Keratinocyte (primary cell): ENCODE data around the gene CPA5. TPM values are rescaled to one million over a fixed set of nuclear protein-coding genes. Genes with fewer than 3 reads are reported as not detected.

Source experiments
- DNase-seq: peaks from one replicate; pipeline ENCODE4 v3.0.0-alpha.2; 2011; ENCODE audit warnings: low read depth, missing footprints, low spot score
- FAIRE-seq: peaks from 2 replicates; lab custom pipeline; 2011; peaks lifted over from hg19 to GRCh38; lab: Jason Lieb, UNC
- H2AFZ ChIP-seq: 2 replicates; pipeline ENCODE4 v1.6.0; 2012; ENCODE audit warnings: low read length, control low read depth, inconsistent platforms; ENCODE audit not compliant: control insufficient read depth
- H3K27ac ChIP-seq: 2 replicates; pipeline ENCODE4 v1.5.1; 2011; ENCODE audit warnings: low read length; ENCODE audit not compliant: control insufficient read depth, insufficient read depth
- H3K27me3 ChIP-seq: 3 replicates; pipeline ENCODE4 v1.6.0; 2011; ENCODE audit warnings: low read length; ENCODE audit not compliant: control insufficient read depth, insufficient read depth; ENCODE audit errors: extremely low read depth
- H3K36me3 ChIP-seq, 2 experiments: 2 replicates in 1 of 2; 3 replicates in 1 of 2; pipeline ENCODE4 v1.5.1; 2011; ENCODE audit warnings: low read length in 2 of 2, mild to moderate bottlenecking in 1 of 2; ENCODE audit not compliant: control insufficient read depth in 2 of 2, insufficient read depth in 2 of 2; ENCODE audit errors: extremely low read depth in 1 of 2
- H3K4me1 ChIP-seq: 3 replicates; pipeline ENCODE4 v1.5.1; 2011; ENCODE audit warnings: low read length; ENCODE audit not compliant: control insufficient read depth, insufficient read depth; ENCODE audit errors: extremely low read depth
- H3K4me2 ChIP-seq: 3 replicates; pipeline ENCODE4 v1.6.0; 2011; ENCODE audit warnings: low read depth, low read length; ENCODE audit not compliant: control insufficient read depth, insufficient read depth; ENCODE audit errors: extremely low read depth
- H3K4me3 ChIP-seq, 3 experiments: fragments of 200-600 bp in 1 of 3; sonication (generic) in 1 of 3; 2 replicates in 2 of 3; 3 replicates in 1 of 3; pipeline ENCODE4 v1.5.1; 2011 to 2016; ENCODE audit warnings: low read length in 3 of 3, mild to moderate bottlenecking in 3 of 3, control low read depth in 2 of 3, inconsistent platforms in 1 of 3, low read depth in 1 of 3, mixed read lengths in 1 of 3, mixed run types in 1 of 3, moderate library complexity in 1 of 3; ENCODE audit not compliant: control insufficient read depth in 2 of 3, insufficient read depth in 2 of 3; ENCODE audit errors: extremely low read depth in 1 of 3
- H3K79me2 ChIP-seq: 2 replicates; pipeline ENCODE4 v1.6.0; 2012; ENCODE audit warnings: low read length; ENCODE audit not compliant: control insufficient read depth, insufficient read depth
- H3K9ac ChIP-seq: 3 replicates; pipeline ENCODE4 v1.6.0; 2011; ENCODE audit warnings: low read length; ENCODE audit not compliant: control insufficient read depth, insufficient read depth; ENCODE audit errors: extremely low read depth
- H3K9me1 ChIP-seq: 3 replicates; pipeline ENCODE4 v1.6.0; 2011; ENCODE audit warnings: low read length; ENCODE audit not compliant: control insufficient read depth, insufficient read depth; ENCODE audit errors: extremely low read depth
- H3K9me3 ChIP-seq: 2 replicates; pipeline ENCODE4 v1.5.1; 2012; ENCODE audit warnings: low read depth, low read length; ENCODE audit not compliant: control insufficient read depth
- H4K20me1 ChIP-seq: 3 replicates; pipeline ENCODE4 v1.6.0; 2011; ENCODE audit warnings: low read length; ENCODE audit not compliant: control insufficient read depth, insufficient read depth; ENCODE audit errors: extremely low read depth
- CTCF ChIP-seq, 3 experiments: IDR thresholded peaks in 1 of 3; conservative IDR thresholded peaks in 1 of 3; optimal IDR thresholded peaks in 1 of 3; 2 replicates in 2 of 3; 3 replicates in 1 of 3; pipeline versions ENCODE3 to v1.5.1; 2011; ENCODE audit warnings: low read length in 3 of 3, mild to moderate bottlenecking in 3 of 3, moderate library complexity in 2 of 3, control low read depth in 1 of 3, inconsistent platforms in 1 of 3; ENCODE audit not compliant: insufficient read depth in 2 of 3; ENCODE audit errors: extremely low read depth in 1 of 3
- EZH2 ChIP-seq: IDR thresholded peaks from one replicate; pipeline ENCODE4 v1.6.1; 2012; ENCODE audit warnings: inconsistent platforms, mild to moderate bottlenecking, low read length, moderate library complexity
- dilution Hi-C: fragments of 300-500 bp; cut with MboI; formaldehyde crosslinking; loops from one replicate; pipeline ENCODE4 v1.7.0; 2020; ENCODE audit warnings: low sequenced_read_pairs; ENCODE audit not compliant: extremely low pct_ligation_motif_present
- polyA plus RNA-seq, 5 experiments: library from polyadenylated mRNA; depleted of rRNA in 3 of 5; stranded (reverse) in 3 of 5; stranded (forward) in 1 of 5; unstranded in 1 of 5; fragments of >200 nt; gene quantifications; 1 replicate in 1 of 5; 2 replicates in 3 of 5; 3 replicates in 1 of 5; pipeline versions ENCODE4 v1.2.1 to v1.2.3, GENCODE V29; 2011 to 2012; ENCODE audit warnings: missing spikeins in 2 of 5, low read depth in 1 of 5, low replicate concordance in 1 of 5

CPA5 gene
- polyA plus RNA-seq, 1 donor (not counting 4 experiments of a cell fraction or from before 2014, with no cell fraction given): 0.24 TPM

- Histone ChIP-seq H3K4me2 (no peak overlapping the region), H3K27ac (no peak overlapping the region), H3K79me2 (no peaks in the 10 kb centered on the region), H3K9ac (no peak overlapping the region), H2AFZ (no peak overlapping the region), H3K27me3 (no peaks in the 10 kb centered on the region), H3K9me3 (no peaks in the 10 kb centered on the region), H3K4me3 (no peak overlapping the region), H4K20me1 (no peaks in the 10 kb centered on the region), H3K36me3 (peaks cover 0 to 4% of the 10 kb centered on the region in 2 experiments), H3K4me1 (no peaks in the 10 kb centered on the region), H3K9me1 (no peaks in the 10 kb centered on the region)
- DNase-seq: no peak
- TF ChIP-seq CTCF (optimal IDR thresholded peaks at IDR 0.05 in 1 of 3, IDR thresholded peaks at IDR 0.05 in 1 of 3, conservative IDR thresholded peaks at IDR 0.05 in 1 of 3; ENCODE audit: extremely low read depth in 1 of 3, insufficient read depth in 2 of 3, low read length in 3 of 3): no peak
- FAIRE-seq: no peak
- dilution Hi-C loops: no loop called here
Measured at GRCh38 chr7:130396109-130396508, 51.5 kb downstream of the CPA5 start.

GRCh38 chr7:130397051-130397757 is 52.6 kb downstream of the CPA5 start:
- no peaks in the 10 kb centered on the region for H3K9me3 ChIP-seq
- H3K9ac ChIP-seq: no peak overlapping the region
- no peak for DNase-seq
- no peaks in the 10 kb centered on the region for H3K79me2 ChIP-seq
- no peak overlapping the region for H3K27ac ChIP-seq
- no peak overlapping the region for H2AFZ ChIP-seq
- dilution Hi-C loops: no loop called here
- H3K36me3 ChIP-seq: peaks cover 0 to 4% of the 10 kb centered on the region in 2 experiments
- TF ChIP-seq CTCF (optimal IDR thresholded peaks at IDR 0.05 in 1 of 3, IDR thresholded peaks at IDR 0.05 in 1 of 3, conservative IDR thresholded peaks at IDR 0.05 in 1 of 3; ENCODE audit: extremely low read depth in 1 of 3, insufficient read depth in 2 of 3, low read length in 3 of 3) (no peak), EZH2 (no peak)
- no peaks in the 10 kb centered on the region for H3K27me3 ChIP-seq
- no peaks in the 10 kb centered on the region for H4K20me1 ChIP-seq
- no peaks in the 10 kb centered on the region for H3K4me1 ChIP-seq
- FAIRE-seq: no peak
- H3K4me3 ChIP-seq: no peak overlapping the region
- no peaks in the 10 kb centered on the region for H3K9me1 ChIP-seq
- H3K4me2 ChIP-seq: no peak overlapping the region
